Measurements from ENCODE around the gene FGD3. TPM values are rescaled to one million over a fixed set of nuclear protein-coding genes. Genes with fewer than 3 reads are reported as not detected.

Gene FGD3
- total RNA-seq, 1 donor from 2014 or later: 2.3 TPM

- ATAC-seq: no peak
- no peak for DNase-seq (ENCODE audit: low spot score)
Measured at GRCh38 chr9:93065135-93065720, 117.9 kb downstream of the FGD3 start.

- no peak for DNase-seq (ENCODE audit: low spot score)
- ATAC-seq: no peak
Measured at GRCh38 chr9:93066978-93067603, 119.8 kb downstream of the FGD3 start.

- DNase-seq (ENCODE audit: low spot score): no peak
Measured at GRCh38 chr9:93068956-93069355, 121.6 kb downstream of the FGD3 start.

GRCh38 chr9:93071464-93071863 is 124.1 kb downstream of the FGD3 start:
- ATAC-seq (peak; percentile 49), DNase-seq (ENCODE audit: low spot score) (no peak)

More at GRCh38 chr9:93068956-93069355, 121.6 kb downstream of the FGD3 start:
- ATAC-seq: no peak

- DNase-seq (ENCODE audit: low spot score): peak; percentile 82
- ATAC-seq: peak; percentile 95
Measured at GRCh38 chr9:93072383-93072795, 125.1 kb downstream of the FGD3 start.

GRCh38 chr9:93076101-93076791 is 128.9 kb downstream of the FGD3 start:
- DNase-seq (ENCODE audit: low spot score) (no peak), ATAC-seq (no peak)

- ATAC-seq (no peak), DNase-seq (ENCODE audit: low spot score) (no peak)
Measured at GRCh38 chr9:93076792-93077128, 129.4 kb downstream of the FGD3 start.

GRCh38 chr9:93077367-93077766 is 130.0 kb downstream of the FGD3 start:
- DNase-seq (ENCODE audit: low spot score) (no peak), ATAC-seq (no peak)

- no peak for DNase-seq (ENCODE audit: low spot score)
- no peak for ATAC-seq
Measured at GRCh38 chr9:93077811-93078210, 130.5 kb downstream of the FGD3 start.

- no peak for ATAC-seq
Measured at GRCh38 chr9:93079371-93079770, 132.0 kb downstream of the FGD3 start.

GRCh38 chr9:93080406-93080805 is 133.1 kb downstream of the FGD3 start:
- DNase-seq (ENCODE audit: low spot score): peak; percentile 39
- ATAC-seq: no peak

More at GRCh38 chr9:93079371-93079770, 132.0 kb downstream of the FGD3 start:
- DNase-seq (ENCODE audit: low spot score): peak; percentile 35

GRCh38 chr9:93081081-93081529 is 133.8 kb downstream of the FGD3 start:
- ATAC-seq (no peak), DNase-seq (ENCODE audit: low spot score) (peak; percentile 33)

GRCh38 chr9:93081931-93082330 is 134.6 kb downstream of the FGD3 start:
- ATAC-seq (no peak), DNase-seq (ENCODE audit: low spot score) (peak; percentile 18)

GRCh38 chr9:93082841-93083411 is 135.6 kb downstream of the FGD3 start:
- no peak for ATAC-seq

GRCh38 chr9:93083592-93084470 is 136.5 kb downstream of the FGD3 start:
- DNase-seq (ENCODE audit: low spot score): peak; percentile 37
- ATAC-seq: no peak

More at GRCh38 chr9:93082841-93083411, 135.6 kb downstream of the FGD3 start:
- DNase-seq (ENCODE audit: low spot score): peak; percentile 36

- DNase-seq (ENCODE audit: low spot score) (peak; percentile 38), ATAC-seq (no peak)
Measured at GRCh38 chr9:93084471-93084881, 137.2 kb downstream of the FGD3 start.

GRCh38 chr9:93085676-93086075 is 138.4 kb downstream of the FGD3 start:
- ATAC-seq: no peak

More at GRCh38 chr9:93085676-93086075, 138.4 kb downstream of the FGD3 start:
- peak; percentile 33 for DNase-seq (ENCODE audit: low spot score)
